BJ (cell line): Measurements from ENCODE around the gene YAF2. TPM values are rescaled to one million over a fixed set of nuclear protein-coding genes. Genes with fewer than 3 reads are reported as not detected.
"Not testable (repeated sequence)": the region's sequence is repeated elsewhere in the genome, so short reads cannot be mapped to it uniquely, and the experiment has no call there.

Experiments
- CTCF ChIA-PET: fragments of 350-600 bp; formaldehyde crosslinking; extraction: SDS; loops from one replicate; lab custom pipeline; 2021; ENCODE audit warnings: antibody characterized with exemption, inconsistent platforms; lab: Yijun Ruan, JAX
- POLR2A ChIA-PET: fragments of 300-600 bp; sonication (Branson Sonifier 250); formaldehyde crosslinking; extraction: SDS; loops from one replicate; lab custom pipeline; 2021; ENCODE audit warnings: antibody characterized with exemption; lab: Charles Lee
- DNase-seq: peaks from one replicate; pipeline ENCODE4 v3.0.0-alpha.2; 2011; ENCODE audit warnings: low read depth
- H3K27me3 ChIP-seq: 2 replicates; pipeline ENCODE4 v1.6.0; 2011; ENCODE audit warnings: low read length; ENCODE audit not compliant: control insufficient read depth, insufficient read depth
- H3K36me3 ChIP-seq: 2 replicates; pipeline ENCODE4 v1.5.1; 2011; ENCODE audit warnings: low read length; ENCODE audit not compliant: control insufficient read depth, insufficient read depth
- H3K4me3 ChIP-seq: 2 replicates; pipeline ENCODE4 v1.5.1; 2011; ENCODE audit warnings: low read depth, mild to moderate bottlenecking, control low read depth, low read length
- polyA plus RNA-seq: library from polyadenylated mRNA; depleted of rRNA; stranded (reverse); fragments of >200 nt; gene quantifications from 2 replicates; pipeline ENCODE4 v1.2.3, GENCODE V29; 2011
- TF ChIP-seq, protein P1 (sequence below): IDR thresholded peaks from 2 replicates; pipeline ENCODE4 v1.5.1; 2011; ENCODE audit warnings: low read depth, mild to moderate bottlenecking, control low read depth, inconsistent platforms, low read length, moderate library complexity; ENCODE audit not compliant: insufficient read depth

Gene YAF2
- polyA plus RNA-seq, 1 experiment: 10.0 TPM

- CTCF ChIA-PET: no interaction called here
- Histone ChIP-seq H3K36me3 (peaks cover 1% of the 10 kb centered on the region; the same call in 1 of the 2 replicates), H3K27me3 (no peaks in the 10 kb centered on the region), H3K4me3 (no peak overlapping the region)
- TF ChIP-seq, protein P1, sequence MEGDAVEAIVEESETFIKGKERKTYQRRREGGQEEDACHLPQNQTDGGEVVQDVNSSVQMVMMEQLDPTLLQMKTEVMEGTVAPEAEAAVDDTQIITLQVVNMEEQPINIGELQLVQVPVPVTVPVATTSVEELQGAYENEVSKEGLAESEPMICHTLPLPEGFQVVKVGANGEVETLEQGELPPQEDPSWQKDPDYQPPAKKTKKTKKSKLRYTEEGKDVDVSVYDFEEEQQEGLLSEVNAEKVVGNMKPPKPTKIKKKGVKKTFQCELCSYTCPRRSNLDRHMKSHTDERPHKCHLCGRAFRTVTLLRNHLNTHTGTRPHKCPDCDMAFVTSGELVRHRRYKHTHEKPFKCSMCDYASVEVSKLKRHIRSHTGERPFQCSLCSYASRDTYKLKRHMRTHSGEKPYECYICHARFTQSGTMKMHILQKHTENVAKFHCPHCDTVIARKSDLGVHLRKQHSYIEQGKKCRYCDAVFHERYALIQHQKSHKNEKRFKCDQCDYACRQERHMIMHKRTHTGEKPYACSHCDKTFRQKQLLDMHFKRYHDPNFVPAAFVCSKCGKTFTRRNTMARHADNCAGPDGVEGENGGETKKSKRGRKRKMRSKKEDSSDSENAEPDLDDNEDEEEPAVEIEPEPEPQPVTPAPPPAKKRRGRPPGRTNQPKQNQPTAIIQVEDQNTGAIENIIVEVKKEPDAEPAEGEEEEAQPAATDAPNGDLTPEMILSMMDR: no peak
- POLR2A ChIA-PET: no interaction called here
- no peak for DNase-seq
These were observed 39.0 kb downstream of the YAF2 start for GRCh38 chr12:42199007-42199406.

GRCh38 chr12:42196723-42197603 is 41.1 kb downstream of the YAF2 start:
- H3K36me3 ChIP-seq: peaks cover 3% of the 10 kb centered on the region; the same call in 1 of the 2 replicates
- no peak overlapping the region for H3K4me3 ChIP-seq
- TF ChIP-seq, protein P1: no peak
- no peaks in the 10 kb centered on the region for H3K27me3 ChIP-seq
- CTCF ChIA-PET: no interaction called here
- DNase-seq: no peak
- POLR2A ChIA-PET: no interaction called here

DNA sequence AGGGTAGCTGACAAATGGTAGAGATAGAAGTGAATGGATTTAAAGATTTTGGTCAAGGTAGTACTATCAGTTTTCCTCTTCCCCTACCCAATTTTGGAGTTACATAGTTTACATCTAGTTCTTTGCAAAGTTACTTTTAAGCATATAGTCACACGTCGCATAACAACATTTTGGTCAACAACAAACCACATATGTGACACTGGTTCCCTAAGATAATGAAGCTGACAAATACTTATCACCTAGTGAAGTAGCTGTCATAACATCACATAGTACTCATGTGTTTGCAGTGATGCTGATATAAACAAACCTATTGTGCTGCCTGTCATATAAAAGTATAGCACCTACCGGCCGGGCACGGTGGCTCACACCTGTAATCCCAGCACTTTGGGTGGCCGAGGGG is 45.4 kb downstream of the YAF2 start:
- Histone ChIP-seq H3K4me3 (no peak overlapping the region), H3K36me3 (peaks cover 3% of the 10 kb centered on the region; the same call in 1 of the 2 replicates), H3K27me3 (no peaks in the 10 kb centered on the region)
- ChIA-PET POLR2A (no interaction called here), CTCF (interaction anchor here (1.0 to 1.1 kb wide), 2 partner anchors 11 to 13 kb away, joined by 3 to 4 read pairs; no protein-coding TSS in a partner anchor)
- no peak for DNase-seq
- TF ChIP-seq, protein P1: no peak

GRCh38 chr12:42192258-42192657 is 45.8 kb downstream of the YAF2 start:
- ChIA-PET POLR2A (no interaction called here), CTCF (interaction anchor here (1.0 kb wide), 1 partner anchor 12 kb away, joined by 4 read pairs; no protein-coding TSS in a partner anchor)
- H3K27me3 ChIP-seq: no peaks in the 10 kb centered on the region
- peaks cover 3% of the 10 kb centered on the region; the same call in 1 of the 2 replicates for H3K36me3 ChIP-seq
- H3K4me3 ChIP-seq: no peak overlapping the region
- DNase-seq: no peak
- TF ChIP-seq, protein P1: no peak

- TF ChIP-seq, protein P1: no peak
- no peak for DNase-seq
- peaks cover 2% of the 10 kb centered on the region; the same call in 1 of the 2 replicates for H3K36me3 ChIP-seq
- no peaks in the 10 kb centered on the region for H3K27me3 ChIP-seq
- ChIA-PET POLR2A (interaction anchor here (0.6 kb wide), 1 partner anchor 719 kb away, joined by 4 read pairs; no protein-coding TSS in a partner anchor), CTCF (no interaction called here)
- H3K4me3 ChIP-seq: no peak overlapping the region
These were observed 47.7 kb downstream of the YAF2 start for GRCh38 chr12:42190376-42190775.

- H3K27me3 ChIP-seq, POLR2A ChIA-PET, CTCF ChIA-PET, H3K4me3 ChIP-seq, DNase-seq, H3K36me3 ChIP-seq: not testable (repeated sequence)
These were observed 49.8 kb downstream of the YAF2 start for GRCh38 chr12:42188275-42188674.
